Lung microvascular endothelial cell (primary cell): ENCODE measurements around the gene PFAS. TPM values are rescaled to one million over a fixed set of nuclear protein-coding genes. Genes with fewer than 3 reads are reported as not detected.

Experiments used
- DNase-seq, 2 donors: peaks; one replicate each; pipeline versions ENCODE4 v3.0.0 to v3.0.0-alpha.2; 2010; ENCODE audit warnings: low read depth in 2 of 2
- total RNA-seq: library from RNA; depleted of rRNA; stranded (reverse); fragments of >200 nt; gene quantifications from 2 replicates; pipeline ENCODE4 v1.2.1, GENCODE V29; 2014

The PFAS gene
- total RNA-seq, 1 donor from 2014 or later: 12.7 TPM

GRCh38 chr17:8300627-8301242, 51.6 kb downstream of the PFAS start:
- DNase-seq: peak; percentile 72 to 73

DNA sequence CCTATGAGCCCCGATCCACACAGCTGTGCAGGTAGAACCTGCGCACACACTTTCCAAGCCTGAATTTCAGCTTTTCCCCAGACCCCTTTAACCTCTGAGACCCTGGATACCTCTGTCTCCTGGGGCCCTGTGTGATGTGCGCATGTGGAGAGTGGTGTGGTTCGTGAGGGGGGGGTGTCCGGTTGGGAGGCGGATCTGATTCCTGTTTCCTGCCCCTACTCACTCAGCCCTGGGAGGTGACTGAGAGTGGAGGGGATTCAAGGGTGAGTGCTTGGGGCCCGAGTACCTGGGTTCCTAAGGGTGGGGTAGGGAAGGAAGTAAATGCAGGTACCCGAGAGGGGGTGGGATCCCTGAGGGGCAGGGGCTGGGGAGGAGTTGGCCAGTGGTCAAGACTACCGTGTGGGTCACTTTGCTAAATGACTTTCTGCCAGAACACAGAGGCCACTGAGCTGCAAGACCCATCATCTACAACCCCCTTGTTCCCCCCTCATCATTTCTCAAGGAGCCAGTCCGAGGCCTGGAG, 61.6 kb downstream of the PFAS start:
- DNase-seq: peak; percentile 62 to 68

DNA sequence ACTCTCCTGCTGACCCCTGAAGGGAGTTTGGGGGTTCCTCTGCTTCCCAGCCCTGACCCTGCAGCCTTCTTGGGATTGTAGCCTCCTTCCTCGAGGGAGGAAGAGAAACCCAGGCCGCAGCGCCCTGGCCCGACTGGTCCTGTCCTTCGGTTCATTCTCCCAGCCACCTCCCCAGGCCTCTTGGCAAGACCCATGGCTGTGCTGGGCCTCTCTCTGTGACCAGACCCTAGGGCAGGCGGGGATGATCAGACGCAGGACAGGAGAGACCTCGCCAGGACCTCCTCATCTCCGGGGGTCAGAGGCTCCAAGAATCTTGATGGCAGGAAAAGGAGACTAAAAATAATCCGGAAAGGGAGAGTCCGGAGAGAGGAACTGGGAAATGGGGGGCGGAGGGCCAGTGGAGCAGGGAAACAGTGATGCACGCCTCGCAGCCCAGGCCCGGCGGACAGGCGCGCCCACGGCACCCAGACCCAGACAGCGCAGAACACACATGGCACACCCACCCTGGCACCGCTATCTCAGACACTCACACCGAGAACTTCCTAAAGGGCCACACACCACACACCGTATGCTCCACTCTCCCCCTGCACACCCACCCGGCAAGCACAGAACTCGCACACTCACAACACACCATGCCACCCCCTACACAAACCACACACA, 62.2 kb downstream of the PFAS start:
- peak; percentile 41 to 51 for DNase-seq

DNA sequence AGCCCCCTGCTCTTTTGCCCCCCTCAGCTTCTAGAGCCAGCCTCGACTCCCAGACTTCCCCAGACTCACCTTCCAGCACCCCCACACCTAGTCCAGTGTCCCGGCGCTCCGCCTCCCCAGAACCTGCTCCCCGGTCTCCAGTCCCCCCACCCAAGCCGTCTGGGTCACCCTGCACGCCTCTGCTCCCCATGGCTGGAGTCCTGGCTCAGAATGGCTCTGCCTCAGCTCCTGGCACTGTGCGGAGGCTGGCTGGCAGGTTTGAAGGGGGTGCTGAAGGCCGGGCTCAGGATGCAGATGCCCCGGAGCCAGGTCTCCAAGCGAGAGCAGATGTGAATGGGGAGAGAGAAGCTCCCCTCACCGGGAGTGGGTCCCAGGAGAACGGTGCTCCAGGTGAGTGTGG, 63.2 kb downstream of the PFAS start:
- DNase-seq: no peak

DNA sequence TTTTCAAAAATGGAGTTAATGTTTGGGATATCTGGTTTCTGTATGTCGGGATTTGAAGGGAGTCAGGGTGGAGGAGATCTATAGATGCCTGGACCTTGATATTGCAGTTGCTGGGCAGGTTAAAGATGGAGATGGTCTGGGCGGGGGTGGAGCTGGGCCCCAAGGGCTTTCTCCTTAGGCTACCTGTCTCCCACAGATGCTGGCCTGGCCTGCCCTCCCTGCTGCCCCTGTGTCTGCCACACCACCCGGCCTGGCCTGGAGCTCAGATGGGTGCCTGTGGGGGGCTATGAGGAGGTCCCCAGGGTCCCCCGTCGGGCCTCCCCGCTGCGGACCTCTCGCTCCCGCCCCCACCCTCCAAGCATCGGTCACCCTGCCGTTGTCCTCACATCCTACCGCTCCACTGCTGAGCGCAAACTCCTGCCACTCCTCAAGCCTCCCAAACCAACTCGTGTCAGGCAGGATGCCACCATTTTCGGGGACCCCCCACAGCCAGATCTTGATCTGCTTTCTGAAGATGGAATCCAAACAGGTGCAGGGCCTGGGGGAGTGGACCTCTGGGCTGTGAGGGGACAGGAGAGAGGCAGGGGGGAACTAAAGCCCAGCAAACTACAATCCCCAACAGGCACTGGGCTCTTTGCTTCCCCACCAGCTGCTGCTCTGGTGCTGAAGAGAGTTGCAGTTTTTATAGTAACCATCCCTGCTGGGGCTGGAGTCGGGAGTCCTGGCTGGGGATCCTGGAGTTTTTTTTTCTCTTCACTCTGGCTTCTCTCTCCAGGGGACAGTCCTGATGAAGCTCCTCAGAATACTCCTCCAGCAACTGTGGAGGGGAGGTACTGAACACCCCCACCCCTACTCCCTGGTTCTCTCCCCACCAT, 63.9 kb downstream of the PFAS start:
- DNase-seq: no peak

GRCh38 chr17:8314797-8315763, 66.0 kb downstream of the PFAS start:
- DNase-seq: no peak

DNA sequence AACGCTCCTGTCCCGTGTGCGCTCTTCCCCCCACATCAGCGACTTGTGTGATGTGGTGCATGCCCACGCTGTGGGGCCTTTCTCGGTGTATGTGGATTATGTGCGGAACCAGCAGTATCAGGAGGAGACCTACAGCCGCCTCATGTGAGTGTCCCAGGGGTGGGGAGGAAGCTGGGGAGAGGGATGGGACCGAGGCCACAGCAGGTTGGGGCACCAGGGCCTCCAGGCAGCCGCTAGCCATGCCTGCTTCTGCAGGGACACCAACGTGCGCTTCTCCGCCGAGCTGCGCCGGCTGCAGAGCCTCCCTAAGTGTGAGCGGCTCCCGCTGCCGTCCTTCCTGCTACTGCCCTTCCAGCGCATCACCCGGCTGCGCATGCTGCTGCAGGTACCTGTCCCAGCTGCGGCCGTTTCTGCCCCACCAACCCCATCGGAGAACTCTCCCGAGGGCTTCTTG, 66.7 kb downstream of the PFAS start:
- DNase-seq: no peak

DNA sequence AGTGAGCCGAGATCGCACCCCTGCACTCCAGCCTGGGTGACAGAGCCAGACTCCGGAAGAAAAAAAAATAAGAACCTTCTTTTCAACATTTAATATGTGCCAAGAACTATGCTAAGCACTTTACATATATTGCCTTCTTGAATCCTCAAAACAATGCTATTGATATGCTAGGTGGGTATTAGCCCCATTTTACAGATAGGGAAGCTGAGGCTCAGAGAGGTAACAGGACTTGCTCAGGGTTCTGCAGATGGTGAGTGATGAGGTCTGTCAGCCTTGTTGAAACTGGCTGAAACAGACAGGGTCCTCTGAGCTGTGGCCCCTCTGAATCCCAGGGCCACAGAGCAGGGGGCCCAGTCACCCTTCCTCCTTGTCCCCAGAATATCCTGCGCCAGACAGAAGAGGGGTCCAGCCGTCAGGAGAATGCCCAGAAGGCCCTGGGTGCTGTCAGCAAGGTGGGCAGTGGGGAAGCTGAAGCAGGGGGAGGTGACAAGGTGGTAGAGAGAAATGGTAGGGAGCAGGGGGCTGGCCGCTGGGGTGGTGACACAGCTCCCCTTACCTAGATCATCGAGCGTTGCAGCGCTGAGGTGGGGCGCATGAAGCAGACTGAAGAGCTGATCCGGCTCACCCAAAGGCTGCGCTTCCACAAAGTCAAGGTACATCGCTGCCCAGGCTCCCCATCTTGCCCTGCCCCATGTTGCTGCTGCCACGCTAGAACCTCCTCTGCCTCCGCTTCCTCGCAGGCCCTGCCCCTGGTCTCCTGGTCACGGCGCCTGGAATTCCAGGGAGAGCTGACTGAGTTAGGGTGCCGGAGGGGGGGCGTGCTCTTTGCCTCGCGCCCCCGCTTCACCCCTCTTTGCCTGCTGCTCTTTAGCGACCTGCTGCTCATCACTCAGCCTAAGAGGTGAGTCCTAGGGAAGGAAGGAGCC, 69.2 kb downstream of the PFAS start:
- DNase-seq: no peak

Other genes starting within 250 kb of the PFAS start
- not detected in 2 replicates for gene GUCY2D, start 246.7 kb upstream of the PFAS start, total RNA-seq
- gene ALOX15B, start 210.2 kb upstream of the PFAS start, total RNA-seq: not detected in 2 replicates
- gene ALOX12B, start 161.6 kb upstream of the PFAS start, total RNA-seq: not detected in 2 replicates
- under 0.01 TPM in 1 of 2 replicates, not detected in the other for gene ALOXE3, start 130.8 kb upstream of the PFAS start, total RNA-seq
- 0.22 TPM in 1 of 2 replicates, not detected in the other for gene HES7, start 125.2 kb upstream of the PFAS start, total RNA-seq
- gene PER1, start 96.9 kb upstream of the PFAS start, total RNA-seq: 5.2 and 10.7 TPM in 2 replicates
- gene VAMP2, start 86.3 kb upstream of the PFAS start, total RNA-seq: 2.8 and 4.6 TPM in 2 replicates
- 21.2 and 21.6 TPM in 2 replicates for gene TMEM107, start 72.9 kb upstream of the PFAS start, total RNA-seq
- gene BORCS6, start 59.1 kb upstream of the PFAS start, total RNA-seq: 7.8 and 8.9 TPM in 2 replicates
- 4.4 and 16.6 TPM in 2 replicates for gene AURKB, start 38.7 kb upstream of the PFAS start, total RNA-seq
- gene CTC1, start 1.2 kb upstream of the PFAS start, total RNA-seq: 3.5 and 7.1 TPM in 2 replicates
- gene RANGRF, start 39.4 kb downstream of the PFAS start, total RNA-seq: 9.2 and 9.7 TPM in 2 replicates
- gene SLC25A35, start 46.1 kb downstream of the PFAS start, total RNA-seq: 0.22 and 0.40 TPM in 2 replicates
- 6.7 and 8.1 TPM in 2 replicates for gene ARHGEF15, start 61.0 kb downstream of the PFAS start, total RNA-seq
- not detected in 2 replicates for gene ODF4, start 90.6 kb downstream of the PFAS start, total RNA-seq
- gene RPL26, start 133.9 kb downstream of the PFAS start, total RNA-seq: 3,049 and 3,358 TPM in 2 replicates
- under 0.01 TPM in 1 of 2 replicates, not detected in the other for gene RNF222, start 148.5 kb downstream of the PFAS start, total RNA-seq
- 24.2 and 42.9 TPM in 2 replicates for gene NDEL1, start 186.6 kb downstream of the PFAS start, total RNA-seq